Peyer's patch (tissue), 4 donors: ENCODE data around the gene ATF7IP2. TPM values are rescaled to one million over a fixed set of nuclear protein-coding genes. Genes with fewer than 3 reads are reported as not detected.
A peak's percentile ranks its signal among the peaks of the same experiment; 100 is the strongest.

Experiments
- DNase-seq, 3 donors: peaks; one replicate each; pipeline ENCODE4 v3.0.0-alpha.2; 2017 to 2019
- H3K27ac ChIP-seq, 4 donors: fragments of 200-600 bp; sonication (generic); one replicate each; pipeline ENCODE4 v1.5.1; 2016 to 2019
- H3K27me3 ChIP-seq, 2 donors: fragments of 200-600 bp; sonication (generic); one replicate each; pipeline ENCODE4 v1.5.1; 2019
- H3K36me3 ChIP-seq, 3 donors: fragments of 200-600 bp; sonication (generic); one replicate each; pipeline ENCODE4 v1.5.1; 2016 to 2019
- H3K4me1 ChIP-seq, 4 donors: fragments of 200-600 bp; sonication (generic); one replicate each; pipeline ENCODE4 v1.5.1; 2016 to 2019
- H3K4me3 ChIP-seq, 4 donors: fragments of 200-600 bp; sonication (generic); 1 replicate in 3 of 4; 2 replicates in 1 of 4; pipeline ENCODE4 v1.5.1; 2016 to 2019; ENCODE audit warnings: mild to moderate bottlenecking in 1 of 4
- H3K9me3 ChIP-seq, 4 donors: fragments of 200-600 bp; sonication (generic); one replicate each; pipeline ENCODE4 v1.5.1; 2016 to 2019; ENCODE audit warnings: mild to moderate bottlenecking in 1 of 4
- CTCF ChIP-seq, 6 experiments: fragments of 450-650 bp in 4 of 6; fragments of 200-600 bp in 2 of 6; sonication (generic) in 1 of 6; IDR thresholded peaks; one replicate each; pipeline ENCODE4 v1.5.1; 2017 to 2019; ENCODE audit warnings: antibody characterized with exemption in 6 of 6, mild to moderate bottlenecking in 3 of 6, moderate library complexity in 1 of 6
- POLR2A ChIP-seq, 2 donors: fragments of 450-650 bp; IDR thresholded peaks; one replicate each; pipeline ENCODE4 v1.5.1; 2017; ENCODE audit warnings: antibody characterized with exemption in 2 of 2, mild to moderate bottlenecking in 2 of 2, moderate library complexity in 2 of 2
- total RNA-seq, 4 donors: library from RNA; depleted of rRNA; stranded (reverse); fragments of >200 nt; gene quantifications; one replicate each; pipeline ENCODE4 v1.1.0, GENCODE V29; 2016

Gene ATF7IP2
- total RNA-seq, 4 donors from 2014 or later, result 9.9 to 27.2 (median 10.8) TPM

- peak; percentile 43 to 90 (median 84) for TF ChIP-seq CTCF (IDR thresholded peaks at IDR 0.05)
- TF ChIP-seq POLR2A (IDR thresholded peaks at IDR 0.05), result no peak
- Histone ChIP-seq H3K27me3 (no peaks in the 10 kb centered on the region), H3K9me3 (no peaks in the 10 kb centered on the region), H3K36me3 (peaks cover 0 to 5% (median 0%) of the 10 kb centered on the region in 3 donors), H3K27ac (no peak overlapping the region), H3K4me1 (no peaks in the 10 kb centered on the region), H3K4me3 (no peak overlapping the region)
- DNase-seq, result peak in 2 of 3 donors; percentile 30 to 80
Observed at GRCh38 chr16:10521681-10522274, 135.9 kb downstream of the ATF7IP2 start.

DNA sequence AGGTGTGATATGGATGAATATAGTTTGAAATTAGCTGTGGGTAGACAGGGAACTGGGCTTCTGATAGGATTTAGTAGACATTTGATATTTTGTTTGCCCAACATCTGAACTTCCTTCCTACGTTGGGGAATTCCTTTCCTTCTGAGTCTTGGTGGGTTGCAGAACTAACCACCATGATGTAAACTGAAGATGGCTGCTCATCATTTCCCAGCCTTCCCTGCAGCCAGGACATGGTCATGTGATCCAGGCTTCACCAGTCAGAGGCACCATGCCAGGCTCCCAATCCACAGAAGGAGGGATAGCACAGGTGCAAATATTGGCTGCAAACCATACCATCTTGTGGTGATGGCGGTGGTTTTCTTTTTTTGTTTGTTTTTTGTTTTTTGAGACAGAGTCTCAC lies 137.1 kb downstream of the ATF7IP2 start:
- peaks cover 0 to 17% (median 0%) of the 10 kb centered on the region in 3 donors for H3K36me3 ChIP-seq
- H3K27ac ChIP-seq, result no peak overlapping the region
- H3K9me3 ChIP-seq, result no peaks in the 10 kb centered on the region
- TF ChIP-seq POLR2A (IDR thresholded peaks at IDR 0.05) (no peak), CTCF (IDR thresholded peaks at IDR 0.05) (no peak)
- no peaks in the 10 kb centered on the region for H3K4me1 ChIP-seq
- no peak overlapping the region for H3K4me3 ChIP-seq
- DNase-seq, result no peak
- H3K27me3 ChIP-seq, result no peaks in the 10 kb centered on the region

DNA sequence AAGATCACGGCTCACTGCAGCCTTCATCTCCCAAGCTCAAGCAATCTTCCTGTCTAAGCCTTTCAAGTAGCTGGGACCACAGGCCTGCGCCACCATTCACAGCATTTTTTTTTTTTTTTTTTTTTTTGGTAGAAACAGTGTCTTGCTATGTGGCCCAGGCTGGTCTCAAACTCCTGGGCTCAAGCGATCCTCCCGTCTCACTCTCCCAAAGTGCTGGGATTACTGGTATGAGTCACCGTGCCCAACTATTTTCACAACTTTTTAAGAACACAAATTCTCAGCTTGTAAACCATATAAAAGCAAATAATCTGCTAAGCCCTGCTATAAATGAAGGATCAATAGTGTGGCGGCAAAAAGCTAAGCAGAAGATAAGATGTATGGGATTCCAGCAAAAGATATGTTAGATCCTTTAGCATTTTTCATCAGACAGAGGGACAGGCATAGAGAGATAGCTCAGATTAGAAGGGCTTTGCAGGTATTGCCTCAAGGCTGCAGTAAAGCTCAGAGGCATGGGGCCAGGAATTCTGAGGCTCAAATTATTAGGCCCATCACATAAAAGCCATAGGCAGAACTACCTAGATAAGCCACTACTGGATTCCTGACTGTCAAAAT lies 139.5 kb downstream of the ATF7IP2 start:
- H3K36me3 ChIP-seq, result peaks cover 0 to 19% (median 0%) of the 10 kb centered on the region in 3 donors
- no peaks in the 10 kb centered on the region for H3K4me1 ChIP-seq
- H3K27ac ChIP-seq, result no peak overlapping the region
- H3K4me3 ChIP-seq, result no peak overlapping the region
- H3K9me3 ChIP-seq, result no peaks in the 10 kb centered on the region
- no peak for DNase-seq
- TF ChIP-seq CTCF (IDR thresholded peaks at IDR 0.05) (no peak), POLR2A (IDR thresholded peaks at IDR 0.05) (no peak)
- no peaks in the 10 kb centered on the region for H3K27me3 ChIP-seq

DNA sequence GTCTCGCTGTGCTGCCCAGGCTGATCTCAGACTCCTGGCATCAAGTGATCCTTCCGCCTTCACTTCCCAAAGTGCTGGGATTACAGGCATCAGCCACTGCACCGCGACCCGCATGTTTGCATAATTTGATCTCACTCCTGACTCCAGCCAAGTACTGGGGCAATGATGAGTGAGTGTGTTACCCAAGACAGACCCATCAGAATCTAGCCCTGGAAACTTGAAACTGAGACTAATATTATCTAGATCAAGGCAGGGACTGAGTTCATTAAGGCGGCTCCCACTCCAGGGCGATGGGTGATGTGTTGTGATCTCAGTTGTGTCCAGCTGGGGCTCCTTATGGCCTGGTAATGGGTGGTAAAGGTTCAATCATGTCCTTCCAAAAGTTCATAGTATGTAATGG lies 141.1 kb downstream of the ATF7IP2 start:
- Histone ChIP-seq H3K9me3 (no peaks in the 10 kb centered on the region), H3K4me3 (no peak overlapping the region), H3K36me3 (peaks cover 0 to 27% (median 0%) of the 10 kb centered on the region in 3 donors), H3K27ac (no peak overlapping the region), H3K4me1 (no peaks in the 10 kb centered on the region), H3K27me3 (no peaks in the 10 kb centered on the region)
- DNase-seq, result no peak
- TF ChIP-seq POLR2A (IDR thresholded peaks at IDR 0.05), result no peak
- no peak for TF ChIP-seq CTCF (IDR thresholded peaks at IDR 0.05)

DNA sequence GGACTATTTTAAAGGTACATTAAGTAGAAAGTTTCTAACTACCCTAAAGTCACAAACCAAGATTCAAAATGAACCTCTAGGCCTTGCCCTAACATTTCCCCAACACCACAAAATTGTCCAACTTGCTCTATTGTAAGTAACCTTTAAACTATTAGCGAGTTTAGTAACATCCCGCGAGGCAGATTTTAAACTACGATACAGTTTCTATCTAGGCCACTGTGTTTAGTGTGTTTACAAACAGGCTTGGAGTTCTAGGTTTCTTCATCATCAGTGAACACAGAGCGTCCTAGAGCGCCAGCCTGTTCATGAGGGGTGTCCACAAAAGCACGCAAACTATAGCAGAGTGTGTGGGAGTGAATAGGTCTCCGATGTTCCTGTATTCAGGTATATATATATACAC lies 142.8 kb downstream of the ATF7IP2 start:
- Histone ChIP-seq H3K36me3 (peaks cover 0 to 40% (median 0%) of the 10 kb centered on the region in 3 donors), H3K4me1 (no peaks in the 10 kb centered on the region), H3K9me3 (no peaks in the 10 kb centered on the region), H3K27ac (no peak overlapping the region), H3K4me3 (no peak overlapping the region), H3K27me3 (no peaks in the 10 kb centered on the region)
- TF ChIP-seq POLR2A (IDR thresholded peaks at IDR 0.05) (no peak), CTCF (IDR thresholded peaks at IDR 0.05) (no peak)
- no peak for DNase-seq
